Right lobe of liver (tissue), 6 donors: ENCODE data around the gene SLC5A2. TPM values are rescaled to one million over a fixed set of nuclear protein-coding genes. Genes with fewer than 3 reads are reported as not detected.
A peak's percentile ranks its signal among the peaks of the same experiment; 100 is the strongest.

ENCODE experiments used
- ATAC-seq, 4 donors: fragments of 200-7000 bp; cut with Tn5 transposase; one replicate each; pipeline ENCODE4 v1.9.1; 2020; ENCODE audit warnings: mild to moderate bottlenecking in 4 of 4, moderate library complexity in 4 of 4
- DNase-seq, 3 donors: peaks; one replicate each; pipeline ENCODE4 v3.0.0-alpha.2; 2020
- H3K27ac ChIP-seq, 3 donors: fragments of 200-600 bp; one replicate each; pipeline ENCODE4 v1.8.0; 2022
- H3K27me3 ChIP-seq, 2 donors: fragments of 200-600 bp; one replicate each; pipeline ENCODE4 v1.8.0; 2022
- H3K36me3 ChIP-seq, 4 donors: fragments of 200-600 bp; sonication (generic) in 1 of 4; one replicate each; pipeline versions ENCODE4 v1.5.1 to v1.8.0; 2017 to 2022; ENCODE audit warnings: control low read depth in 1 of 4
- H3K4me1 ChIP-seq, 4 donors: fragments of 200-600 bp; sonication (generic) in 1 of 4; one replicate each; pipeline versions ENCODE4 v1.5.1 to v1.8.0; 2017 to 2022; ENCODE audit warnings: control low read depth in 1 of 4
- H3K4me3 ChIP-seq, 3 donors: fragments of 200-600 bp; one replicate each; pipeline ENCODE4 v1.8.0; 2022
- H3K9me3 ChIP-seq, 4 donors: fragments of 200-600 bp; sonication (generic) in 1 of 4; one replicate each; pipeline versions ENCODE4 v1.5.1 to v1.8.0; 2017 to 2022; ENCODE audit warnings: control low read depth in 1 of 4
- POLR2A ChIP-seq: fragments of 450-650 bp; IDR thresholded peaks from one replicate; pipeline ENCODE4 v1.6.1; 2017; ENCODE audit warnings: antibody characterized with exemption, mild to moderate bottlenecking
- WGBS: methylation state at CpG from one replicate; pipeline ENCODE4 v1.1.6; 2018; ENCODE audit warnings: low coverage, low lambda C conversion rate; ENCODE audit not compliant: insufficient coverage; ENCODE audit errors: missing lambda C conversion rate; 5-methylcytosine and 5-hydroxymethylcytosine counted together
- intact Hi-C, 2 donors: fragments of 100-400 bp; cut with DNase I; formaldehyde crosslinking; loops; one replicate each; pipeline versions ENCODE4 v1.11.2 to v1.14.1; 2022
- total RNA-seq, 6 experiments: library from RNA; depleted of rRNA in 2 of 6; stranded (reverse); fragments of >200 nt in 2 of 6; fragmentation: NEBNext Ultra II Directional in 3 of 6; extraction: Animal tissue kit (Norgen Biotek cat#: 25700) in 3 of 6; gene quantifications; one replicate each; pipeline versions ENCODE4 v1.1.0 to v1.2.4, GENCODE V29; 2016 to 2023
- TF ChIP-seq, protein P1 (sequence below), 4 donors: fragments of 200-600 bp in 3 of 4; fragments of 450-650 bp in 1 of 4; IDR thresholded peaks; one replicate each; pipeline versions ENCODE4 v1.5.1 to v1.8.0; 2016 to 2022; ENCODE audit warnings: antibody characterized with exemption in 4 of 4, mild to moderate bottlenecking in 2 of 4
- donor health status: DM: no; HTN: yes; CAD: no.
- donor health status: DM: no; HTN: no; CAD: no.
- donor health status: DM: no; HTN: no; CAD: no.
- donor health status: DM: no; HTN: yes; CAD: no.
- donor health status: DM: no; HTN: yes; CAD: no.

Gene SLC5A2
- total RNA-seq, 6 experiments from 2014 or later, result 0.07 to 0.14 (median 0.12) TPM; not detected in 3

DNA sequence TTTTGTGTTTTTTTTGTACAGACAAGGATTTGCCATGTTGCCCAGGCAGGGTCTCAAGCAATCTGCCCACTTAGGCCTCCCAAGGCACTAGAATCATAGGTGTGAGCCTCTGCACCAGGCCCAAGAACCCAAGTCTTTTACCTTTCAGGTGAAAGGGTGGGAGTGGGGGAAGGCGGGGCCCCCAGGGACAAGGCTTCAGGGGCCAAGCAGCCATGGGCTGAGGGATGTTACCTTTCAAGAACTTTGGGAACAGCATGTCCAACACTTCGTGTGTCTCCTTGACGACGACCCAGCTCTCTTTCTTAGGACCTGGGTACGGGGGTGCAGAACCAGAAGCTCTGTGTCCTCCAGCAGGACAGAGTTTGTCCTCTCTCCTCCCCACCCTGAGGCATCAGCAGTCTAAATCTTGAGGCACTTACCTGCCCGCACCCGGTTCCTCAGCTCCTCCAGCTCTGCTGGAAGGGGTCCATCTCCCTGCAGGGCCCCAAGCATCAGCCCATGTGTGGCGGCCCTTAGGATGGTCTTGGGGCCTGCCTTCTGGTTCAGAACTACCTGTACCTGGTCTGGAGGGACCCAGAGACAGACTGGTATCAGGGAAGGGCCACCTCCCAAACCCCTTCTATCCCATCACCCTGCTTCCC lies 9.0 kb downstream of the SLC5A2 start:
- 92% methylated on average over 4 of the region's 8 CpGs for WGBS
- H3K27me3 ChIP-seq, result no peaks in the 10 kb centered on the region
- no peak overlapping the region for H3K27ac ChIP-seq
- no peak overlapping the region for H3K4me3 ChIP-seq
- no peak for ATAC-seq
- peaks cover 0 to 35% (median 9%) of the 10 kb centered on the region in 4 donors for H3K36me3 ChIP-seq
- intact Hi-C loops, result no loop called here
- DNase-seq, result peak in 1 of 3 donors; percentile 24
- TF ChIP-seq, protein P1, sequence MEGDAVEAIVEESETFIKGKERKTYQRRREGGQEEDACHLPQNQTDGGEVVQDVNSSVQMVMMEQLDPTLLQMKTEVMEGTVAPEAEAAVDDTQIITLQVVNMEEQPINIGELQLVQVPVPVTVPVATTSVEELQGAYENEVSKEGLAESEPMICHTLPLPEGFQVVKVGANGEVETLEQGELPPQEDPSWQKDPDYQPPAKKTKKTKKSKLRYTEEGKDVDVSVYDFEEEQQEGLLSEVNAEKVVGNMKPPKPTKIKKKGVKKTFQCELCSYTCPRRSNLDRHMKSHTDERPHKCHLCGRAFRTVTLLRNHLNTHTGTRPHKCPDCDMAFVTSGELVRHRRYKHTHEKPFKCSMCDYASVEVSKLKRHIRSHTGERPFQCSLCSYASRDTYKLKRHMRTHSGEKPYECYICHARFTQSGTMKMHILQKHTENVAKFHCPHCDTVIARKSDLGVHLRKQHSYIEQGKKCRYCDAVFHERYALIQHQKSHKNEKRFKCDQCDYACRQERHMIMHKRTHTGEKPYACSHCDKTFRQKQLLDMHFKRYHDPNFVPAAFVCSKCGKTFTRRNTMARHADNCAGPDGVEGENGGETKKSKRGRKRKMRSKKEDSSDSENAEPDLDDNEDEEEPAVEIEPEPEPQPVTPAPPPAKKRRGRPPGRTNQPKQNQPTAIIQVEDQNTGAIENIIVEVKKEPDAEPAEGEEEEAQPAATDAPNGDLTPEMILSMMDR (IDR thresholded peaks at IDR 0.05), result no peak
- TF ChIP-seq POLR2A, result no peak
- peaks cover 0 to 15% (median 2%) of the 10 kb centered on the region in 4 donors for H3K4me1 ChIP-seq
- H3K9me3 ChIP-seq, result no peaks in the 10 kb centered on the region

DNA sequence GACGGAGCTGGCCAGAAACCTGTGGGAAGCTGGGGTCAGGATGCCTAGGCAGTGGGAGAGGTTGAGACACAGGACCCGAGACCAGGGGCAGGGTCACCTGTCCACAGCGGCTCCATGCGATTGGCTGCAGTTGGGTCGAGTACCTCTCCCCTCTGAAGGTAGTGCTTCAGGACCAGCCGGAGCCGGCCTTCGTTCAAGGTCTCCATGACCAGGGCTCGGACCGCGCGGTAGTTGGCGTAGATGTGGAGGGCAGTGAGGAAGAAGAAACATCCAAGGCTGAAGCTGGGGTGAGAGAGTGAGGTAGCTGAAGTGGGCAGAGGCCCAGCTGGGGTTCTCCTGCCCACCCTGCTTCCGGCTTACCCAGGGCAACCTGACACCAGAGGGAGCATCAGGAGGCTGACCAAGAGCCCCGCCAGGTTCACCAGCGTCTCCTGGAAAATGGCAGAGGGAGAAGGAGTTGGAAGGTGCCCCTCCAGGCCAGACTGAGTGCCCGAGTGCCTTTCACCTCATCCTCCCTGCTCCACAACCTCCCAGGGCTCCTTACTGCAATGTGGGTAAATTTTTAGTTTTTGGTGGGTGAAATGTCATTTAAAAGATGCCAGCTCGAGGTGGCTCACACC lies 10.7 kb downstream of the SLC5A2 start:
- intact Hi-C loops, result no loop called here
- TF ChIP-seq POLR2A, result no peak
- TF ChIP-seq, protein P1 (IDR thresholded peaks at IDR 0.05), result no peak
- peaks cover 0 to 3% (median 0%) of the 10 kb centered on the region in 4 donors for H3K4me1 ChIP-seq
- DNase-seq (peak in 1 of 3 donors; percentile 50), ATAC-seq (no peak)
- peaks cover 0 to 48% (median 9%) of the 10 kb centered on the region in 4 donors for H3K36me3 ChIP-seq
- no peaks in the 10 kb centered on the region for H3K9me3 ChIP-seq
- 92% methylated on average over 3 of the region's 18 CpGs for WGBS
- no peak overlapping the region for H3K27ac ChIP-seq
- H3K4me3 ChIP-seq, result no peak overlapping the region
- no peaks in the 10 kb centered on the region for H3K27me3 ChIP-seq

DNA sequence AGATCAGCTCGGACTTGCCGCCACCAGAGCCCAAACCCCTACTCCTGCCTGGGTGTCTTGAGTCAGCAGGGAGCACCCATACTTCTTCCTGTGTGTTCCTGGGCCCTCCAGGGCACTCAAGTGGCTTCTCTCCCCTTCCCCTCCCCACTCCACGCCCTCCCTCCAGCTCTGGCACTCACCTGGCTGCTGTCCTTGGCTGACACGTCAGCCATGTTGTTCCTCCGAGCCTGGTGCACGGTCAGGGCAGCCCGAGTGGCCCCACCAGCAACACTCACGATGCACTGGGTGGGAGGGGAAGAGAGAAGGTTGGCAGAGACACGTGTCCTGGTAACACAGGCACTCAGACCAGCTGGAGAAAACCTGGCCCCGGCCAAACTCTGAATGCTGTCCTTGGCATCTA lies 13.7 kb downstream of the SLC5A2 start:
- no peak for ATAC-seq
- no CpG with 5 or more reads among the region's 10 CpGs for WGBS

DNA sequence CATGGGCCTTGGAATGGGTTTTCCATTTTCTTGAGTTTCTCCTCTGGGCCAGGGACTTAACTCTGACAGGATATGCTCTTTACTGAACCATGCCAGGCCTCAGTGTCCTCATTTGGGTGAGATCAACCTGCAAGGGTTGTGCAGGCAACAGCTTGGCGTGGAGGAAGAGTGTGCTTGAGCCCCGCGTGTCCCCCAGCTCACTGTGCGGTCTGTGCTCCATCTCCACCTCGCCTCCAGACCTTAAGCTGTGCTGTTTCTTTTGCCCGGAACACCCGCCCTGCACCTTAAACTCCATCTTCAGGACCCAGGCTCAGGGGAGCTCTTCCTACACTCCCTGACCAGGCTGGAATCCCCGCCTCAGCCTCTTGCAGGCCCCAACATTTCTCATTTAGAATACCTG lies 15.6 kb downstream of the SLC5A2 start:
- 100% methylated on average over 6 of the region's 8 CpGs for WGBS
- peaks cover 0 to 29% (median 17%) of the 10 kb centered on the region in 4 donors for H3K4me1 ChIP-seq
- no peak overlapping the region for H3K27ac ChIP-seq
- TF ChIP-seq, protein P1 (IDR thresholded peaks at IDR 0.05), result no peak
- TF ChIP-seq POLR2A, result no peak
- intact Hi-C loops, result no loop called here
- no peak for DNase-seq
- no peaks in the 10 kb centered on the region for H3K27me3 ChIP-seq
- no peak for ATAC-seq
- H3K36me3 ChIP-seq, result peaks cover 0 to 37% (median 6%) of the 10 kb centered on the region in 4 donors
- H3K4me3 ChIP-seq, result no peak overlapping the region
- H3K9me3 ChIP-seq, result no peaks in the 10 kb centered on the region

More for the DNA sequence above, 13.7 kb downstream of the SLC5A2 start:
- TF ChIP-seq, protein P1 (IDR thresholded peaks at IDR 0.05), result no peak
- no peak for TF ChIP-seq POLR2A
- H3K9me3 ChIP-seq, result no peaks in the 10 kb centered on the region
- DNase-seq, result peak in 1 of 3 donors; percentile 42
- H3K36me3 ChIP-seq, result peaks cover 0 to 53% (median 12%) of the 10 kb centered on the region in 4 donors
- H3K27me3 ChIP-seq, result no peaks in the 10 kb centered on the region
- no peak overlapping the region for H3K4me3 ChIP-seq
- intact Hi-C loops, result no loop called here
- H3K27ac ChIP-seq, result no peak overlapping the region
- peaks cover 0 to 13% (median 4%) of the 10 kb centered on the region in 4 donors for H3K4me1 ChIP-seq
